Measurements from ENCODE around the gene BICD1.
A peak's percentile ranks its signal among the peaks of the same experiment; 100 is the strongest.

Gene BICD1

GRCh38 chr12:32115404-32116104 is 8.9 kb downstream of the BICD1 start:
- ChIA-PET CTCF (interaction anchor here (0.7 to 1.6 kb wide), 3 partner anchors 8 to 55 kb away, joined by 3 to 5 read pairs (median 5); partner anchors contain the start of gene BICD1), POLR2A (interaction anchor here (0.5 to 1.6 kb wide), 4 partner anchors 8 to 640 kb away, joined by 3 to 7 read pairs (median 4); partner anchors contain the start of genes BICD1 and YARS2)
- TF ChIP-seq, protein P1, sequence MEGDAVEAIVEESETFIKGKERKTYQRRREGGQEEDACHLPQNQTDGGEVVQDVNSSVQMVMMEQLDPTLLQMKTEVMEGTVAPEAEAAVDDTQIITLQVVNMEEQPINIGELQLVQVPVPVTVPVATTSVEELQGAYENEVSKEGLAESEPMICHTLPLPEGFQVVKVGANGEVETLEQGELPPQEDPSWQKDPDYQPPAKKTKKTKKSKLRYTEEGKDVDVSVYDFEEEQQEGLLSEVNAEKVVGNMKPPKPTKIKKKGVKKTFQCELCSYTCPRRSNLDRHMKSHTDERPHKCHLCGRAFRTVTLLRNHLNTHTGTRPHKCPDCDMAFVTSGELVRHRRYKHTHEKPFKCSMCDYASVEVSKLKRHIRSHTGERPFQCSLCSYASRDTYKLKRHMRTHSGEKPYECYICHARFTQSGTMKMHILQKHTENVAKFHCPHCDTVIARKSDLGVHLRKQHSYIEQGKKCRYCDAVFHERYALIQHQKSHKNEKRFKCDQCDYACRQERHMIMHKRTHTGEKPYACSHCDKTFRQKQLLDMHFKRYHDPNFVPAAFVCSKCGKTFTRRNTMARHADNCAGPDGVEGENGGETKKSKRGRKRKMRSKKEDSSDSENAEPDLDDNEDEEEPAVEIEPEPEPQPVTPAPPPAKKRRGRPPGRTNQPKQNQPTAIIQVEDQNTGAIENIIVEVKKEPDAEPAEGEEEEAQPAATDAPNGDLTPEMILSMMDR (IDR thresholded peaks at IDR 0.05; ENCODE audit: insufficient read depth, low read length, missing control alignments) = no peak
- H3K4me3 ChIP-seq (ENCODE audit: low read depth, low read length) = no peak overlapping the region
- peak; percentile 98 for DNase-seq (ENCODE audit: low read depth, low spot score)

- TF ChIP-seq, protein P1 (IDR thresholded peaks at IDR 0.05; ENCODE audit: insufficient read depth, low read length, missing control alignments) = no peak
- H3K4me3 ChIP-seq (ENCODE audit: low read depth, low read length) = no peak overlapping the region
- ChIA-PET POLR2A (no interaction called here), CTCF (no interaction called here)
- no peak for DNase-seq (ENCODE audit: low read depth, low spot score)
Measured at GRCh38 chr12:32116897-32117296, 10.2 kb downstream of the BICD1 start.

DNA sequence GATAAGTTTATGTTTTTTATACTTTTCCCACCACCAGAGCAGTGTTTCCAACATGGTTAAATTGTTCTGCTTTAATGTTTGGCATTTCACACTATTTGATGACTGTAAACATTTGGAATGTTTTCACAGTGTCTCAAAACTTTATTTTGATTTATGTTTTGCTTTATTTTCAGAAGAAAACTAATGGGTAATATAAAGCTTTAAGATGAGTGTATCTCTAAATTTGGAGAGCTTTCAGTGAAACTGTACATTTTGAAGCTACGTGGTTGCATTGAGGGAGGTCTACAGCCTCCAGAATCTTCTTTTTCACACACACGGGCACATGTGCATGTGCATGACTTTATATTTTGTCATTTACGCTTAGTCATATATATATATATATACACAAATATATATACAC is 10.7 kb downstream of the BICD1 start:
- ChIA-PET POLR2A (no interaction called here), CTCF (no interaction called here)
- DNase-seq (ENCODE audit: low read depth, low spot score) = no peak
- no peak overlapping the region for H3K4me3 ChIP-seq (ENCODE audit: low read depth, low read length)
- TF ChIP-seq, protein P1 (IDR thresholded peaks at IDR 0.05; ENCODE audit: insufficient read depth, low read length, missing control alignments) = no peak

DNA sequence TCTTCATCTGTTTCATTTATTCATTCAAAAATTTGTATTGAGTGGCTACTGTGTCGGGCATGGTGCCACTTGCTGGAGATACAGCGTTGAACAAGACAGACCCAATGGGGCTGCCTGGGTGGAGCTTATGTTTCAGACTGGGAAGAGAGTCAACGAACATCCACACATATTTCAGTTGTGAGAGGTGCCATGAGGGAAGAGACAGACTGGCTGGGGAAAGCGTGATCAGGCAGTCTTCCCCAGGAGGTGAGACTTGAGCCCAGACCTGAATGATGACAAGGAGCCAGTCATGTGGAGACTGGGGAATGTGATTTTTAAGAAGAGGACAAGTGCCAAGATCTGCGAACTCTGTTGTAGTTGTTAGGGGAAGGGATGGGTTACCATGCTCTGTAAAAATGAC is 12.2 kb downstream of the BICD1 start:
- TF ChIP-seq, protein P1 (IDR thresholded peaks at IDR 0.05; ENCODE audit: insufficient read depth, low read length, missing control alignments) = no peak
- CTCF ChIA-PET = no interaction called here
- H3K4me3 ChIP-seq (ENCODE audit: low read depth, low read length) = no peak overlapping the region
- no peak for DNase-seq (ENCODE audit: low read depth, low spot score)
- POLR2A ChIA-PET = no interaction called here

DNA sequence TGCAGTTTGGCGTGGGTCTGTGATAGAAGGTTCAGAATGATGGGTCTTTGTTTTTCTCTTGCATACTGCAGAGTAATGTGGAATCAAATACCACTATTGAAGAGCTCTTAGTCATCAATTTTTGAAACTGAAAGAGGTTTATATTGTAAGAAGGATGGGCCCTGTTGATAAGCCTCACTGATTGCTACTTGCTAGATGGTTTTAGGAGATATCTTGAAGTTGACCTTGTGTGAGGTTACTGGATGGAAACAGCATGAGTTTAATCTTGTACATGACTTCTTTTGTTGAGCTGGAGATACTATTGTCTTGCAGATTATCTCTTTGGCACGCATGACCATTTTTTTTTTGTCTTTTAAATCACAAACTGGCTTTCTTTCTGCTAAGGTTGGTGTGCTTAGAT is 13.8 kb downstream of the BICD1 start:
- TF ChIP-seq, protein P1 (IDR thresholded peaks at IDR 0.05; ENCODE audit: insufficient read depth, low read length, missing control alignments) = no peak
- CTCF ChIA-PET = interaction anchor here (1.0 to 1.3 kb wide), 2 partner anchors 18 to 468 kb away, joined by 3 read pairs; no protein-coding TSS in a partner anchor
- POLR2A ChIA-PET = no interaction called here

GRCh38 chr12:32124637-32125036 is 18.0 kb downstream of the BICD1 start:
- TF ChIP-seq, protein P1 (IDR thresholded peaks at IDR 0.05; ENCODE audit: insufficient read depth, low read length, missing control alignments) = no peak
- DNase-seq (ENCODE audit: low read depth, low spot score) = no peak
- ChIA-PET POLR2A (no interaction called here), CTCF (interaction anchor here (1.2 to 1.7 kb wide), 2 partner anchors 19 to 64 kb away, joined by 5 read pairs; no protein-coding TSS in a partner anchor)
- H3K4me3 ChIP-seq (ENCODE audit: low read depth, low read length) = no peak overlapping the region

More for the DNA sequence above, 13.8 kb downstream of the BICD1 start:
- H3K4me3 ChIP-seq (ENCODE audit: low read depth, low read length) = no peak overlapping the region
- no peak for DNase-seq (ENCODE audit: low read depth, low spot score)

Measured in AG04449 (cell line).